ENCODE measurements around the gene PPIL4. TPM values are rescaled to one million over a fixed set of nuclear protein-coding genes. Genes with fewer than 3 reads are reported as not detected.
"Not testable (repeated sequence)": the region's sequence is repeated elsewhere in the genome, so short reads cannot be mapped to it uniquely, and the experiment has no call there.

PPIL4 gene
- total and polyA plus RNA-seq, 2 donors (not counting 3 experiments of a cell fraction or from before 2014, with no cell fraction given), result 2.2 to 27.8 TPM

DNA sequence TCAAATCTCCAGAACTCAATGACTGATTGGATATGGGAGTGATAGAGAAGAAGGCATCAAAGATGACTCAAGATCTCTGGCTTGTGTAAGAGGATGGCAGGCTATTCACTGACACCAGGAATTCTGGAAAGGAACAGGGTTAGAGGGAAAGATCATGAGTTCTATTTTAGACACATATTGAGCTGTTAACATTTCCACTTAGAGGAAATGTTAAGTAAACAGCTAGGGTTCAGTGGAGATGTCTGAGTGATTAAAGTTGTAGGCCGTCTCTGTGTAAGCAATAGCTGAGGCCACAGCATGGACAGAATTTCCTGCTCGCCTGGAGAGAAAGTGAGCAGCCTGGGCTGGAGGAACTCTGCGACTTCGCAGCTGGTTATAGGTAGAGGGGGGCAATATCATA is 82.1 kb downstream of the PPIL4 start:
- CTCF ChIA-PET, result interaction anchor here (1.6 kb wide), 1 partner anchor 10 kb away, joined by 4 read pairs; no protein-coding TSS in a partner anchor
- FAIRE-seq, result no peak
- intact Hi-C loops (cut with micrococcal nuclease), result no loop called here
- Histone ChIP-seq H3K27me3 (ENCODE audit: control insufficient read depth in 2 of 2, insufficient read depth in 2 of 2, low read length in 2 of 2) (peaks cover 0 to 9% of the 10 kb centered on the region in 2 experiments), H3K4me3 (replicated peaks in 1 of 3; ENCODE audit: insufficient read depth in 1 of 3, low read depth in 1 of 3, low read length in 3 of 3) (no peak overlapping the region), H3K79me2 (ENCODE audit: control insufficient read depth, insufficient read depth, low read length) (no peaks in the 10 kb centered on the region), H4K20me1 (replicated peaks; ENCODE audit: control insufficient read depth, extremely low read depth, insufficient read depth, low read length) (no peaks in the 10 kb centered on the region), H3K9me1 (replicated peaks; ENCODE audit: control insufficient read depth, extremely low read depth, insufficient read depth, low read length) (no peaks in the 10 kb centered on the region), H3K36me3 (ENCODE audit: control insufficient read depth in 2 of 2, extremely low read depth in 1 of 2, insufficient read depth in 2 of 2, low read length in 2 of 2) (no peaks in the 10 kb centered on the region), H3K9ac (replicated peaks; ENCODE audit: extremely low read depth, insufficient read depth, low read length) (no peak overlapping the region), H2AFZ (ENCODE audit: low read depth, low read length) (no peak overlapping the region), H3K27ac (ENCODE audit: insufficient read depth, low read depth, low read length) (no peak overlapping the region), H3K4me1 (ENCODE audit: control insufficient read depth, extremely low read depth, insufficient read depth, low read length) (no peaks in the 10 kb centered on the region), H3K4me2 (ENCODE audit: insufficient read depth, low read length) (no peak overlapping the region), H3K9me3 (replicated peaks; ENCODE audit: control insufficient read depth, insufficient read depth, low read length) (no peaks in the 10 kb centered on the region)
- TF ChIP-seq POLR2AphosphoS5 (IDR thresholded peaks at IDR 0.05; ENCODE audit: insufficient read depth, low read depth, low read length), result no peak
- no peak for TF ChIP-seq FOS (IDR thresholded peaks at IDR 0.05; ENCODE audit: borderline replicate concordance, insufficient read depth, low read length)
- TF ChIP-seq MYC (IDR thresholded peaks at IDR 0.05; ENCODE audit: low read depth, low read length), result no peak
- TF ChIP-seq, protein P1, sequence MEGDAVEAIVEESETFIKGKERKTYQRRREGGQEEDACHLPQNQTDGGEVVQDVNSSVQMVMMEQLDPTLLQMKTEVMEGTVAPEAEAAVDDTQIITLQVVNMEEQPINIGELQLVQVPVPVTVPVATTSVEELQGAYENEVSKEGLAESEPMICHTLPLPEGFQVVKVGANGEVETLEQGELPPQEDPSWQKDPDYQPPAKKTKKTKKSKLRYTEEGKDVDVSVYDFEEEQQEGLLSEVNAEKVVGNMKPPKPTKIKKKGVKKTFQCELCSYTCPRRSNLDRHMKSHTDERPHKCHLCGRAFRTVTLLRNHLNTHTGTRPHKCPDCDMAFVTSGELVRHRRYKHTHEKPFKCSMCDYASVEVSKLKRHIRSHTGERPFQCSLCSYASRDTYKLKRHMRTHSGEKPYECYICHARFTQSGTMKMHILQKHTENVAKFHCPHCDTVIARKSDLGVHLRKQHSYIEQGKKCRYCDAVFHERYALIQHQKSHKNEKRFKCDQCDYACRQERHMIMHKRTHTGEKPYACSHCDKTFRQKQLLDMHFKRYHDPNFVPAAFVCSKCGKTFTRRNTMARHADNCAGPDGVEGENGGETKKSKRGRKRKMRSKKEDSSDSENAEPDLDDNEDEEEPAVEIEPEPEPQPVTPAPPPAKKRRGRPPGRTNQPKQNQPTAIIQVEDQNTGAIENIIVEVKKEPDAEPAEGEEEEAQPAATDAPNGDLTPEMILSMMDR (IDR thresholded peaks at IDR 0.05; ENCODE audit: extremely low read depth in 1 of 2, insufficient read depth in 1 of 2, low read depth in 1 of 2, low read length in 2 of 2), result no peak
- TF ChIP-seq POLR2A (IDR thresholded peaks at IDR 0.05; ENCODE audit: low read depth, low read length), result no peak
- TF ChIP-seq EZH2 (IDR thresholded peaks at IDR 0.05; ENCODE audit: borderline replicate concordance, low read depth, low read length, severe bottlenecking), result no peak
- no peak for TF ChIP-seq JUN (IDR thresholded peaks at IDR 0.05; ENCODE audit: borderline replicate concordance, insufficient read depth, insufficient read length, low read depth)
- no peak for TF ChIP-seq GATA2 (IDR thresholded peaks at IDR 0.05; ENCODE audit: insufficient read depth, insufficient read length, low read depth, low read length)
- TF ChIP-seq, protein P2, sequence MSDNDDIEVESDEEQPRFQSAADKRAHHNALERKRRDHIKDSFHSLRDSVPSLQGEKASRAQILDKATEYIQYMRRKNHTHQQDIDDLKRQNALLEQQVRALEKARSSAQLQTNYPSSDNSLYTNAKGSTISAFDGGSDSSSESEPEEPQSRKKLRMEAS (IDR thresholded peaks at IDR 0.05; ENCODE audit: insufficient read depth, insufficient read length), result no peak
- dilution Hi-C loops (cut with MboI; ENCODE audit: extremely low pct_ligation_motif_present, low sequenced_read_pairs), result no loop called here
- POLR2A ChIA-PET, result no interaction called here
- no peak for DNase-seq (ENCODE audit: low read depth, low spot score)
- no TSS peak for BruUV-seq (replicated peaks)

DNA sequence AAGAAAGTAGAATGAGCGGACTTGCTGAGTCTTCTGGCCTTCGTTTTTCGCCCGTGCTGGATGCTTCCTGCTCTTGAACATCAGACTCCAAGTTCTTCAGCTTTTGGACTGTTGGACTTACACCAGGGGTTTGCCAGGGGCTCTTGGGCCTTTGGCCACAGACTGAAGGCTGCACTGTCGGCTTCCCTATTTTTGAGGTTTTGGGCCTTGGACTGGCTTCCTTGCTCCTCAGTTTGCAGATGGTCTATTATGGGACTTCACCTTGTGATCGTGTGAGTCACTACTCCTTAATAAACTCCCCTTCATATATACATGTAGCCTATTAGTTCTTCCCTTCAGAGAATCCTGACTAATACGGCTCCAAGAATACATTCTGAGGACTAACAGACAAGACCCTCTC is 83.1 kb downstream of the PPIL4 start:
- H3K4me2 ChIP-seq (ENCODE audit: insufficient read depth, low read length); H4K20me1 ChIP-seq (replicated peaks; ENCODE audit: control insufficient read depth, extremely low read depth, insufficient read depth, low read length); dilution Hi-C loops (cut with MboI; ENCODE audit: extremely low pct_ligation_motif_present, low sequenced_read_pairs); H3K36me3 ChIP-seq (ENCODE audit: control insufficient read depth in 2 of 2, extremely low read depth in 1 of 2, insufficient read depth in 2 of 2, low read length in 2 of 2); DNase-seq (ENCODE audit: low read depth, low spot score); BruUV-seq (replicated peaks); H3K9me1 ChIP-seq (replicated peaks; ENCODE audit: control insufficient read depth, extremely low read depth, insufficient read depth, low read length); H3K9ac ChIP-seq (replicated peaks; ENCODE audit: extremely low read depth, insufficient read depth, low read length); H2AFZ ChIP-seq (ENCODE audit: low read depth, low read length); FAIRE-seq; POLR2A ChIA-PET; H3K79me2 ChIP-seq (ENCODE audit: control insufficient read depth, insufficient read depth, low read length); H3K27ac ChIP-seq (ENCODE audit: insufficient read depth, low read depth, low read length); H3K9me3 ChIP-seq (replicated peaks; ENCODE audit: control insufficient read depth, insufficient read depth, low read length); H3K4me1 ChIP-seq (ENCODE audit: control insufficient read depth, extremely low read depth, insufficient read depth, low read length); intact Hi-C loops (cut with micrococcal nuclease); H3K4me3 ChIP-seq (replicated peaks in 1 of 3; ENCODE audit: insufficient read depth in 1 of 3, low read depth in 1 of 3, low read length in 3 of 3): not testable (repeated sequence)
- peaks cover 3 to 11% of the 10 kb centered on the region in 2 experiments for H3K27me3 ChIP-seq (ENCODE audit: control insufficient read depth in 2 of 2, insufficient read depth in 2 of 2, low read length in 2 of 2)
- CTCF ChIA-PET, result interaction anchor here (1.3 to 1.6 kb wide), 2 partner anchors 10 to 11 kb away, joined by 3 to 4 read pairs; no protein-coding TSS in a partner anchor
